Left ventricle myocardium inferior (tissue), 1 donor: ENCODE data around the gene TOR3A. TPM values are rescaled to one million over a fixed set of nuclear protein-coding genes. Genes with fewer than 3 reads are reported as not detected.

Experiments used
- DNase-seq: peaks from one replicate; pipeline ENCODE4 v3.0.0-alpha.2; 2020
- H3K27ac ChIP-seq: fragments of 200-600 bp; replicated peaks from 2 replicates; pipeline ENCODE4 v1.8.0; 2021
- H3K27me3 ChIP-seq: fragments of 200-600 bp; 2 replicates; pipeline ENCODE4 v1.8.0; 2021; ENCODE audit warnings: low read depth
- H3K36me3 ChIP-seq: fragments of 200-600 bp; 2 replicates; pipeline ENCODE4 v1.8.0; 2021
- H3K4me1 ChIP-seq: fragments of 200-600 bp; 2 replicates; pipeline ENCODE4 v1.8.0; 2021
- H3K4me3 ChIP-seq: fragments of 200-600 bp; 2 replicates; pipeline ENCODE4 v1.8.0; 2021; ENCODE audit warnings: mild to moderate bottlenecking, moderate library complexity
- H3K9me3 ChIP-seq: fragments of 200-600 bp; replicated peaks from 2 replicates; pipeline ENCODE4 v1.8.0; 2021
- CTCF ChIP-seq: fragments of 200-600 bp; IDR thresholded peaks from 2 replicates; pipeline ENCODE4 v1.8.0; 2021; ENCODE audit warnings: antibody characterized with exemption, mild to moderate bottlenecking, borderline replicate concordance
- intact Hi-C: fragments of 100-400 bp; cut with micrococcal nuclease; formaldehyde crosslinking; loops from one replicate; pipeline ENCODE4 v1.11.0; 2022
- total RNA-seq: library from RNA; stranded (reverse); fragmentation: NEBNext Ultra II Directional; extraction: Animal tissue kit (Norgen Biotek cat#: 25700); gene quantifications from one replicate; pipeline ENCODE4 v1.2.1, GENCODE V29; 2021
- donor health status: DM: no; HTN: yes; CAD: no; lungs with severe emphysema.

The TOR3A gene
- total RNA-seq, 1 donor from 2014 or later, result 9.6 TPM

GRCh38 chr1:179089827-179090482 is 8.1 kb downstream of the TOR3A start:
- Histone ChIP-seq H3K4me3 (no peak overlapping the region), H3K27me3 (no peaks in the 10 kb centered on the region), H3K9me3 (no peaks in the 10 kb centered on the region), H3K36me3 (peaks cover 60% of the 10 kb centered on the region), H3K27ac (peak overlapping the region; percentile 81), H3K4me1 (peaks cover 52% of the 10 kb centered on the region)
- no peak for DNase-seq
- intact Hi-C loops, result loop anchor here (10.0 kb wide), 1 partner anchor 105 kb away; no protein-coding TSS in a partner anchor
- TF ChIP-seq CTCF, result no peak

- Histone ChIP-seq H3K27ac (peak overlapping the region; percentile 81), H3K4me3 (no peak overlapping the region), H3K4me1 (peaks cover 58% of the 10 kb centered on the region), H3K36me3 (peaks cover 60% of the 10 kb centered on the region), H3K9me3 (no peaks in the 10 kb centered on the region), H3K27me3 (no peaks in the 10 kb centered on the region)
- DNase-seq, result no peak
- TF ChIP-seq CTCF, result peak; percentile 47
- intact Hi-C loops, result loop anchor here (10.0 kb wide), 1 partner anchor 104 kb away; no protein-coding TSS in a partner anchor
These were observed 8.7 kb downstream of the TOR3A start for GRCh38 chr1:179090522-179090921.

- intact Hi-C loops, result loop anchor here (10.0 kb wide), 1 partner anchor 104 kb away; no protein-coding TSS in a partner anchor
- TF ChIP-seq CTCF, result no peak
- H3K4me3 ChIP-seq, result no peak overlapping the region
- H3K27me3 ChIP-seq, result no peaks in the 10 kb centered on the region
- DNase-seq, result no peak
- peak overlapping the region; percentile 81 for H3K27ac ChIP-seq
- no peaks in the 10 kb centered on the region for H3K9me3 ChIP-seq
- peaks cover 56% of the 10 kb centered on the region for H3K36me3 ChIP-seq
- peaks cover 60% of the 10 kb centered on the region for H3K4me1 ChIP-seq
These were observed 9.1 kb downstream of the TOR3A start for GRCh38 chr1:179090923-179091322.

GRCh38 chr1:179091691-179092165 is 9.9 kb downstream of the TOR3A start:
- TF ChIP-seq CTCF, result no peak
- Histone ChIP-seq H3K27ac (peak overlapping the region; percentile 81), H3K36me3 (peaks cover 50% of the 10 kb centered on the region), H3K4me3 (no peak overlapping the region), H3K9me3 (no peaks in the 10 kb centered on the region), H3K4me1 (peaks cover 64% of the 10 kb centered on the region), H3K27me3 (no peaks in the 10 kb centered on the region)
- intact Hi-C loops, result loop anchor here (10.0 kb wide), 1 partner anchor 103 kb away; no protein-coding TSS in a partner anchor
- DNase-seq, result peak; percentile 62

GRCh38 chr1:179092896-179093461 is 11.1 kb downstream of the TOR3A start:
- Histone ChIP-seq H3K9me3 (no peaks in the 10 kb centered on the region), H3K4me3 (no peak overlapping the region), H3K27me3 (no peaks in the 10 kb centered on the region), H3K4me1 (peaks cover 54% of the 10 kb centered on the region), H3K36me3 (peaks cover 43% of the 10 kb centered on the region), H3K27ac (no peak overlapping the region)
- no peak for TF ChIP-seq CTCF
- intact Hi-C loops, result loop anchor here (10.0 kb wide), 1 partner anchor 102 kb away; no protein-coding TSS in a partner anchor
- DNase-seq, result no peak
